SKM-1 treated with dmso at 0.1 percent for 144 hours (cell line): ENCODE results near the gene ARHGDIA.

ENCODE experiments used
- DNase-seq: peaks from one replicate; lab custom pipeline; 2025; ENCODE audit not compliant: unreplicated experiment; lab: John Stamatoyannopoulos, UW

Gene ARHGDIA

GRCh38 chr17:81828656-81829055 lies 42.5 kb downstream of the ARHGDIA start:
- no peak for DNase-seq

- no peak for DNase-seq
Measured at GRCh38 chr17:81825841-81826466, 45.2 kb downstream of the ARHGDIA start.

- no peak for DNase-seq
Measured at GRCh38 chr17:81824595-81824994, 46.5 kb downstream of the ARHGDIA start.

- no peak for DNase-seq
Measured at GRCh38 chr17:81823820-81824550, 47.2 kb downstream of the ARHGDIA start.

GRCh38 chr17:81822996-81823819 lies 47.9 kb downstream of the ARHGDIA start:
- no peak for DNase-seq

GRCh38 chr17:81822312-81822637 lies 48.9 kb downstream of the ARHGDIA start:
- no peak for DNase-seq

GRCh38 chr17:81821603-81822311 lies 49.4 kb downstream of the ARHGDIA start:
- DNase-seq, result no peak

GRCh38 chr17:81821147-81821546 lies 50.0 kb downstream of the ARHGDIA start:
- no peak for DNase-seq

- no peak for DNase-seq
Measured at GRCh38 chr17:81819708-81820107, 51.4 kb downstream of the ARHGDIA start.

- no peak for DNase-seq
Measured at GRCh38 chr17:81817758-81818147, 53.4 kb downstream of the ARHGDIA start.
